IPS-18a (cell line): ENCODE results near the gene KRTAP10-3.
A peak's percentile ranks its signal among the peaks of the same experiment; 100 is the strongest.

Experiments used
- H3K27ac ChIP-seq: one replicate; pipeline ENCODE4 v1.5.1; 2013; ENCODE audit warnings: low read length
- H3K27me3 ChIP-seq: one replicate; pipeline ENCODE4 v1.6.1; 2013; ENCODE audit warnings: mild to moderate bottlenecking, low read length; ENCODE audit not compliant: control insufficient read depth, insufficient read depth
- H3K36me3 ChIP-seq: one replicate; pipeline ENCODE4 v1.6.1; 2013; ENCODE audit warnings: low read depth, low read length; ENCODE audit not compliant: control insufficient read depth
- H3K4me1 ChIP-seq: one replicate; pipeline ENCODE4 v1.6.1; 2013; ENCODE audit warnings: low read depth, low read length; ENCODE audit not compliant: control insufficient read depth
- H3K4me3 ChIP-seq: one replicate; pipeline ENCODE4 v1.5.1; 2013; ENCODE audit warnings: low read length
- H3K9ac ChIP-seq: one replicate; pipeline ENCODE4 v1.6.1; 2013; ENCODE audit warnings: mild to moderate bottlenecking, low read length, moderate library complexity
- H3K9me3 ChIP-seq: one replicate; pipeline ENCODE4 v1.6.1; 2013; ENCODE audit warnings: low read depth, low read length; ENCODE audit not compliant: control insufficient read depth

KRTAP10-3 gene

DNA sequence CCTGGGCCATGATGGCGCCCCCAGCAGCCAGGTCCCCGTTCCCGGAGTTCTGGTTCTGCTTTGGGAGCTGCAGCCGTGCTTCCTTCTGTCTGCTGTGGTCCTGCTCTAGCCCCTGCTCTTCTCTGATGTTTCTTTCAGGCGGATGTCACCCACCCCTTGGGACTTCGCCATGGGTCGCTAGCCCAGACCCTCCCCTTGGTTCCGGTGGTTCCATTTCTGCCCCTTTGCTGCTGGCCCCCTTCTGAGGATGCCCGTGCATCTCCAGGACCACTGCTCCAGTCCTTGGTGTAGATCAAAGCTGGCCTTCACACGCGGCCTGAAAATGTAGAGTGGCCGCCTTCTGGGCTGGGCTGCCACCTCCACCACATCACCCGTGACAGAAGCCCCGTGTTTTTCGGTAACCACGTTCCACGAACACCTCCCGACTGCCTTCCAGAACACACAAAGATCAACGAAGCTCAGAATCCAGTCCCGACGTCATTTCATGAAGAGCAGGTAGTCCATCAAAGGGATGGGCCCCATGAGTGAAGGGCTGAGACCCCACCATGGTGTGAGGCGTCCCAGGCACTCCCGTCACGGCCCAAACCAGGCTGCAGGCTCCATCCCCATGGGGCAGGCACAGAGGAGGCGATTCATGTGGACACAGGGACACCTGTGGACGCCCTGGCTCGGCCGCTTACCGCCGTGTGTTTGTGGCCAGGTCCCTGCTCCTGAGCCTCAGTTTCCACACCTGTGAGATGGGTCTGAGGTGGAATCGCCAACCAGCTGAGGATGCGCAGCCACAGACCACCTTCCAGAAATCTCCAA is 43.0 kb downstream of the KRTAP10-3 start:
- peaks cover 4% of the 10 kb centered on the region for H3K36me3 ChIP-seq
- no peak overlapping the region for H3K4me3 ChIP-seq
- no peaks in the 10 kb centered on the region for H3K27me3 ChIP-seq
- H3K27ac ChIP-seq, result no peak overlapping the region
- no peaks in the 10 kb centered on the region for H3K9me3 ChIP-seq
- no peaks in the 10 kb centered on the region for H3K4me1 ChIP-seq
- no peak overlapping the region for H3K9ac ChIP-seq

GRCh38 chr21:44514746-44515358 is 43.7 kb downstream of the KRTAP10-3 start:
- Histone ChIP-seq H3K4me3 (no peak overlapping the region), H3K9ac (no peak overlapping the region), H3K4me1 (no peaks in the 10 kb centered on the region), H3K27me3 (no peaks in the 10 kb centered on the region), H3K27ac (no peak overlapping the region), H3K9me3 (no peaks in the 10 kb centered on the region), H3K36me3 (peaks cover 4% of the 10 kb centered on the region)

- Histone ChIP-seq H3K9me3 (no peaks in the 10 kb centered on the region), H3K36me3 (peaks cover 4% of the 10 kb centered on the region), H3K27me3 (no peaks in the 10 kb centered on the region), H3K4me3 (no peak overlapping the region), H3K9ac (no peak overlapping the region), H3K4me1 (no peaks in the 10 kb centered on the region), H3K27ac (no peak overlapping the region)
These were observed 44.4 kb downstream of the KRTAP10-3 start for GRCh38 chr21:44514218-44514520.

- Histone ChIP-seq H3K9ac (no peak overlapping the region), H3K4me1 (no peaks in the 10 kb centered on the region), H3K4me3 (no peak overlapping the region), H3K9me3 (no peaks in the 10 kb centered on the region), H3K27ac (no peak overlapping the region), H3K36me3 (peaks cover 4% of the 10 kb centered on the region), H3K27me3 (no peaks in the 10 kb centered on the region)
These were observed 45.0 kb downstream of the KRTAP10-3 start for GRCh38 chr21:44513389-44514217.

- Histone ChIP-seq H3K36me3 (peaks cover 4% of the 10 kb centered on the region), H3K27me3 (no peaks in the 10 kb centered on the region), H3K9ac (no peak overlapping the region), H3K4me1 (no peaks in the 10 kb centered on the region), H3K4me3 (no peak overlapping the region), H3K27ac (no peak overlapping the region), H3K9me3 (no peaks in the 10 kb centered on the region)
These were observed 45.9 kb downstream of the KRTAP10-3 start for GRCh38 chr21:44512496-44513388.

DNA sequence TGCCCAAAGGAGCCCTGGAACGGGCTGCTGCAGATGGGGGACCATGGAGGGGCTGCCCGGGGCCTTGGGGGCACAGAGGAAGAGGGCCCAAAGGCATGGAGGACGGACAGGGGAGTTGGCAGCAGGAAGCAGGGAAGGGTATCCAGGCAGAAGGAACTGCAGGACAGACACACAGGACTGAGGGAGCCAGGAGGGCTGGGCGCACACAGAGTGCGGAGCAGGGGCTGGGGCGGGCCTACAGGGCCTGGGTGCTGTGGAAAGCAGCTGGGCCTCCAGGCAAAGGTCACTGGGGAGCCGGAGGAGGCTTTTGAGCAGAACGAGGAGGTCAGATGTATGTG is 46.7 kb downstream of the KRTAP10-3 start:
- H3K9ac ChIP-seq, result no peak overlapping the region
- peaks cover 4% of the 10 kb centered on the region for H3K36me3 ChIP-seq
- no peaks in the 10 kb centered on the region for H3K27me3 ChIP-seq
- no peak overlapping the region for H3K4me3 ChIP-seq
- H3K9me3 ChIP-seq, result no peaks in the 10 kb centered on the region
- H3K27ac ChIP-seq, result no peak overlapping the region
- no peaks in the 10 kb centered on the region for H3K4me1 ChIP-seq

GRCh38 chr21:44511219-44511937 is 47.2 kb downstream of the KRTAP10-3 start:
- H3K4me1 ChIP-seq, result no peaks in the 10 kb centered on the region
- no peak overlapping the region for H3K9ac ChIP-seq
- no peaks in the 10 kb centered on the region for H3K9me3 ChIP-seq
- H3K36me3 ChIP-seq, result peaks cover 4% of the 10 kb centered on the region
- no peak overlapping the region for H3K4me3 ChIP-seq
- no peaks in the 10 kb centered on the region for H3K27me3 ChIP-seq
- no peak overlapping the region for H3K27ac ChIP-seq

DNA sequence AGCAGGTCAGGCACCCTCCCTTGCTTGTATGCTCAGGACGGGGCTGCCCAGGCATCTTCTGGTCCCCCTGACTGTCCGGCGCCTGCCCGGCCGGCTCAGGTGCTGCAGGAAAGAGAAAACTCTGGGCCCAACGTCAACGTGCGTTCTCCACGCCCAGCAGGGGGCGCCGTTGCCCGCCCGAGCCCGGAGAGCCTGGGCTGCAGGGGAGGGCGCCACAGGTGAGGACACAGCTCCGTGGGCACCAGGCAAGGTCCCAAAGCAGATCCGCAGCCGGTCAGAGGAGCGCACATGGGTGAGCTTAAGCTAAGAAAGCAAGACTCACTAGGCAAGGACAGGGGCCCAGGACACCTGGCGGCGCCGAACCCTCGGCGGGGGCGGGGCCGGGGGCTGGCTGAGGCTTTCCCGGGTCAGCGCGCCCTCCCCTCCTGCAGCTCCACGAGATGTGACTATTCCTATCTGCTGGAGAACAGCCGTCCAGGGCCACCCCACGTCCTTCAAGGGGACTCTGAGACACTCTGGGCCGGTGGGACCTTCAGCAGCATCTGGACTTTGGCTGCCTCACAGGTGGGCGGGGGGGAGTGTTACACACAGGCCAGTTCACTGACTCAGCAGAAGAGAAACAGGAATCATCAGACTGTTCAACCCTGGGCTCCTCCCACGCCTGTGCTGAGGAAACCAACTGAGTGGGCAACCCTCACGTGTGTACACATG is 47.9 kb downstream of the KRTAP10-3 start:
- Histone ChIP-seq H3K4me3 (peak overlapping the region; percentile 33), H3K27me3 (no peaks in the 10 kb centered on the region), H3K9me3 (no peaks in the 10 kb centered on the region), H3K27ac (no peak overlapping the region), H3K4me1 (no peaks in the 10 kb centered on the region), H3K9ac (no peak overlapping the region), H3K36me3 (peaks cover 4% of the 10 kb centered on the region)

GRCh38 chr21:44510109-44510507 is 48.5 kb downstream of the KRTAP10-3 start:
- Histone ChIP-seq H3K4me3 (no peak overlapping the region), H3K9me3 (no peaks in the 10 kb centered on the region), H3K9ac (no peak overlapping the region), H3K36me3 (peaks cover 4% of the 10 kb centered on the region), H3K4me1 (no peaks in the 10 kb centered on the region), H3K27ac (no peak overlapping the region), H3K27me3 (no peaks in the 10 kb centered on the region)

- no peaks in the 10 kb centered on the region for H3K27me3 ChIP-seq
- H3K4me1 ChIP-seq, result no peaks in the 10 kb centered on the region
- H3K9ac ChIP-seq, result no peak overlapping the region
- no peak overlapping the region for H3K4me3 ChIP-seq
- H3K27ac ChIP-seq, result no peak overlapping the region
- peaks cover 4% of the 10 kb centered on the region for H3K36me3 ChIP-seq
- H3K9me3 ChIP-seq, result no peaks in the 10 kb centered on the region
These were observed 49.1 kb downstream of the KRTAP10-3 start for GRCh38 chr21:44509539-44509938.
